NCI-H1436 (cell line): ENCODE results near the gene DCDC2C.

Source experiments
- DNase-seq: peaks from one replicate; lab custom pipeline; 2025; lab: John Stamatoyannopoulos, UW

Gene DCDC2C

DNA sequence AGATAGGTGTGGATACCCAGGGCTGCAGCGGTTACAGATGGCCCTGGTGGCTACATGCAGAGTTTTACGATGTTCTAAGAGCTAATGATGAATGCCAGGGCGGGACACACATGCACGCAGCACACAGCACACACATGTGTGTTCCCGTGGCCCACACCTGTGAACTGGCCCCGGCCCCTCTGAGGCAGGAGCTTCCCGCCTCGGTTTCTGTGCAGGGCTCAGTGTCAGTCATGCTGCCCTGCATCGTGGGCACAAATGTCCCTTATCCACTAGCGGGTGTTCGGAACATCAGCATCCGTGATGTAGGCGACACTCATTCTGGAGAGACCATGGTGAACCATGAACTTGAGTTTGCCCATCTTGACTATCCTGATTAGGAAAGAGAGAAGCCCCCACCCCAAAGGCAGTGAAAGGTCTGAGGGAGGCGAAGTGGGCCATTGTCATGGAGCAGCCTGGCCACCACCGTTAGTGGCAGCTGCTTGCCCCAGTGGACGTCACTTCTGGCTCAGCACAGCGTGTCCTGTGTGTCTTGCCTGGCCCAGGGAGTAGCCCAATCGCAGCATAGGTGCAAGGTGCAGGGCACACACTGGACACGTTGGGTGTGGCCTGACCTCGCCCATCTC, 43.8 kb downstream of the DCDC2C start:
- DNase-seq, result no peak

DNA sequence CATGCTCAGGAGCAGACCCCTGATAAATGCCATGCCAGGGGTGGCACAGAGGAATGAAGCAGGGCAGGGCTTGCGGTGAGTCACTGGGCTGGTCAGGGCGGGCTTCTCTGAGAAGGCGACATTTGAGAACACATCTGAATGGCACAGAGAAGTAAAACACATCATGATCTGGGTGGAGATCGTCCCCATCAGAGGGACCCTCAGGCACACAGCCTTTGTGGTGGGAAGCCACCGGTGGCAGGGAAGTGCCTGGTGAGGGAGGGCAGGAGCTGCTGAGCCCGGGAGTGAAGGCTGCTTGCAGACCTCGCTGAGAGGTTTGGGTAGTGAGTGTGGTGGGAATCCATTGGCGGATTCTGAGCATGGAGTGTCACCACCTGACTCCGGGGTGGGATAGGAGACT, 44.5 kb downstream of the DCDC2C start:
- DNase-seq, result no peak

DNA sequence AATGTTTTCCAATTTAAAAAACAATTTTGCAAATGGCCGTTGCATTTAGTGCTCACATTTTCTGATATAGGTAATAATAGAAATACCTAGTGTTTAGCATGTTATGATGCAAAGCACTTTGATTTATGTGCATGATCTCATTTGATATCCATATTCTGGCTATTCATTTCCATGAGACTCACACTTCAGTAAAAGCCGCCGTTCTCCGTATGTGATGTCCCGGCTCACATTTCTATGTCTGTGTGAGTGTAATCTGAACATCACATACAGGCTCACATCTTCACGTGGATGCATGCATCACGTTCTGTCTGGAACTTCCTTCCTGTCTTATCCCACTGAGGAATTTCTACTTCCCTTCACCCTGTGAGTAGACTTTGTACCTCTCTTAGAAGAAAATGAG, 45.8 kb downstream of the DCDC2C start:
- DNase-seq, result no peak

DNA sequence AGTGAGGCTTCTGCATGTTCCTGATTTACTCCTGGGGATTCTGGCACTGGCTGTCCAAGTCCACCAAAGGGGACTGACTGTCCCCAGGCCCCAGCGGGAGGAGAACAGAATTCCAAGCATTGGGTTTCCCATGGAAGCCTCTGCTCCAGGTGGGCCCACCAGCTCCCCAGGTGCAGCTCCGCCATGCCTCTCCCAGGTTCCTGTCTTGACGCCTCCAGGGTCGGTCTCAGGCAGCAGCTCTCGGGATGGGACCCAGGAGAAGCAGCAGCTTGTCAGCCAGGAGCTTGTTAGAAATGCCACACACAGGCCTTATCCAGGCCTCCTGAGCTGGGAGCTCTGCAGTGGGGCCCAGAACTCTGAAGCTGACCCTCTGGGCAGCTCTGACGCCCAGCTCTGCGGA, 47.9 kb downstream of the DCDC2C start:
- DNase-seq, result no peak

DNA sequence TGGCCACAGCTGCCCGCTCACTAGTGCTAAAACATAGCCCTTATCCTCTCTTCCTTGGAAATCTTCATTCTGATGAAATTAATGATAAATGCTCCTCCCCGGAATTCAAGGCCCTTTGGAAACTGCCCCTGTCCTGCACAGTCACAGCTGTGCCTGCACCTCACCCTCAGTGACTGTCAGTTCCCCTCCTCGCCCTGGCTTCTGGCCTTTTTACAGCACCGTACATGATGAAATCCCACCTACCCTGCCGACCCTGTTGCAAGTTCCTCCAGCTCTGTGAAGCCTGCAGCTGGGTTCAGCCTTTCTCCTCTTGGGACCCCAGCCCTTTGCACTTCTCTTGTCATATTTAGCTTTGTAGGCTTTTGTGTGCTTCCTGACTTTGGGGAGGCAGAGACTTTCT, 48.4 kb downstream of the DCDC2C start:
- no peak for DNase-seq

DNA sequence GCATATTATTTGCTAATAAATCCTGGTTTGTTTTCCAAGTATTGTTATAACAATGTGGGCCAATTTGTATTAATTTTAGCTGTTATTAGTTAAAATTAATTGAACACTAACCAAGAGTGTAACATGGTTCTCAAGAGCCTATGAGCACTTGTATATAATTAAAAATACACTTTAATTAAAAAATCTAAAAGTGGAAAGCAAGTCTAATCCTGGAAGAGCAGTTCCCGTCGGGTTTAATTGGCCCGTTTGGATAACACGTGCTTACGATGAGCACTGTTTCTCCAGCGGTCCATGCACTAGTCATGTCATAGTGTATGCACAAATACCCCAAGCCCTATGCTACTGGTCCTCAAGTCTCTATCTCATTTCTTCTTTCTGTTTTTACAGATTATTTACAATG, 49.0 kb downstream of the DCDC2C start:
- no peak for DNase-seq

DNA sequence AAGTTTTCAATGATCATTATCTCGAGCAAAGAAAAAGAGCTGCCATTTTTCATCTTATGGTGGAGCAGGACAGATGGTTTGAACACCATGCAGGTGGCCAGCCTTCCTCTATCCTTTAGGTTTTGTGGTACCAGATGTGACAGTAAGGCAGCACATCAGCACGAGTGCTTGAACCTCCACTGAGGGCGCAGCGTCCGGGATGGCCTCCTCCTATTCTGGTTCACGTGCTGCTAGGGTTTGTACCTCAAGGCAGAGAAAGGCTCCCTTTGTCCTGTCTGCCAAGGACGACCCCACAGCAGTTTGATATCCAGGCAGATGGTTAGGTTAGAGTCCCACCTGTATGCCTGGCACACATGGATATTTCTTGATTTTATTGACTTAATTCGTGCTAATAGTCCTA, 50.2 kb downstream of the DCDC2C start:
- no peak for DNase-seq

DNA sequence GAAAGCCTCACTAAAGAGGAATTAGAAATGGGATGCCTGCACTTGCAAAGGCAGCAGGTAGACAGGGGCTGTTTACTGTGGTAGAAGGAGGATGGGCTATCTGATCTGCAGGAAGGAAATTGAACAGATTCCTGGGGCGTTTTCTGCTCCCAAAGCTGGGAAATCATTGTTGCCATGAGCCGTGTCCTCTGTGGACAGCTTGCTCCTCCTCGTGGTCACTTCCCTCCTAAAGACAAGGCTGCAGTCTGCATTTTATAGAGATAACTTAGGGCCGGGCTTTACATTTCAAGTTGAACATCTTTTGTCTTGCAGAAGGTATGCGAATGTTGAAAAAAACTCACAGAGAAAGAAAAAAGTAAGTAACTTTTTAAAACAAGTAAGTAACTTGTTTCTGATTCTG, 50.9 kb downstream of the DCDC2C start:
- DNase-seq, result no peak

DNA sequence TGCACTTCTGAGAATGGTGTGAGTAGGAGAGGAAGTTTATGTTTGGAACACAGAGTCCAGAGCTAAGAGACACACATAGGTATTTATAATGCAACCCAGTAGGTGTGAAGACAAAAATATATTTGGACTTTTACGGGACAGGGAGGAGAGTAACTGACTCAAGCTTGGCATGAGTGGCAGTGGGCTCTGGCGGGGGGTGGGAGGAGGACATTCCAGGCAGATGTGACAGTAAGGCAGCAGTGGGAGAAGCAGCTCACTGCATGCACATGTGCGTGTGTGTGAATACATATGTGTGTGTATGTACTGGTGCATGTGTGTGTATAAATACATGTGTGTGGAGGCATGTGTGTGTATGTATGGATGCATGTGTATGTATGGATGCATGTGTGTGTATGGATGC, 51.4 kb downstream of the DCDC2C start:
- no peak for DNase-seq

DNA sequence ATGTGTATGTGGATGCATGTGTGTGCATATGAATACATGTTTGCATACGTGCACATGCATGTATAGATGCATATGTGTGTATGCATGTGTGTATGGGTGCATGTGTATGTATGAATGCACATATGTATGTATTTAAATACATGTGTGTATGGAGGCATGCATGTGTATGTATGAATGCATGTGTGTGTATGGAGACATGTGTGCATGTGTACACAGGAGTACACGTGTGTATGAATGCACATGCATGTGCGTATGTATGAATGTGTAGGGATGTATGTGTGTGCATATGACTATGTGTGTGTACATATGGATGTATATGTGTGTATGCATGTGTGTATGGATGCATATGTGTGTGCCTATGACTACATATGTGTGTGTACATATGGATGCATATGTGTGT, 51.9 kb downstream of the DCDC2C start:
- no peak for DNase-seq

DNA sequence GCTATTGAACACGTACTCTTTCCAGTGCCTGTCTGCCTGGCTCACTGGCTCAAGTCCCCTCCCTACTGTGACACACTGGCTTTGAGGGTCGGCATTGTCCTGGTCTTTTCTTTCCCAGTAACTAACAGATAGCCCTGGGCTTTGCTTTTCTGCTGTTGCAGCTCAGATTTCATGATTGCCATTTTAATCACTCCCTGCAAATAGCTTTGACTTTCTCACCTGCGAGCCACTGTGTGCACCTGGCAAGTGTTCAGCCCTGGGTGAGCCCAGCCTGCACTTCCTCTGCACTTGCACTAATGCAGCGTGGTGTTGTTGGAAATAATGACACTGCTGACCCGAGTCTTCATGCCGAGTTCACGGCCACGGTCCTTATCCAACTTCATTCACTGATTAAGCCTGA, 52.9 kb downstream of the DCDC2C start:
- DNase-seq, result peak; percentile 61

DNA sequence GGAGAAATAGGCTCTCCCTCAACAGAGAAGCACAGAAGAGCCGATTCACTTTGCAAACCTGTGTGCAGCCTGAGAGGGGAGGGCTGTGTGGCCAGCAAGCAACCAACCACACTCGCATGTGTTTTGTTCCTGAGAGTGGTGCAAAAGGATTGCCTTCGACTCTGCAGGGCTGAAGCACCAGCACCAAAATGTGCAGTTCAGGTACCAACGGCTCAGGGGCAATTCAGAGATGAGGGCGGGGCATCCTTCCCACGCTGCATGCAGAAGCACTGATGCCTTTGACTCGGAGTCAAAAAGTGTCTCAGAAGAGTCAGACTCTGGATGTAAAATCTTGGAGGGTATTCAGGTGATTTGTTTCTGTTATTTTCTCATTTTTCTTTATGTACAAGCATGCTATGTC, 55.5 kb downstream of the DCDC2C start:
- DNase-seq, result no peak

DNA sequence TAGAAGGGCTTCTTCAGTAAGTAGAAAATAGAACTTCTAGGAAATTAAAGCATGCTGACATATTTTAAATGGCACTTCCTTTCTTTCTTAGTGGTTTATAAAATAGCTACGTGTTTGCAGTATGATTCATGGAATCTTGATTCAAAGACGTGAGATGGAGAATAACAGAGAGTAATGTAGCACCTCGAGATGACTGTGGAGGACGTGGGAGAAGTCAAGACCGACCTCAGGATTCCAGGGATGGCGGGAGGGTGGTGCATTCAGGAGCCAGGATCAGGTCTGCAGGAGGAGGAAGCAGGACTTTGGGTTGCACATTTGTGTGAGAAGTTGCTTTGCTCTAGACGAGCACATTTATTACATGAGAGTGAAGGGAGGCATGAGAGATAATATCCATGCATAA, 56.0 kb downstream of the DCDC2C start:
- DNase-seq, result no peak

DNA sequence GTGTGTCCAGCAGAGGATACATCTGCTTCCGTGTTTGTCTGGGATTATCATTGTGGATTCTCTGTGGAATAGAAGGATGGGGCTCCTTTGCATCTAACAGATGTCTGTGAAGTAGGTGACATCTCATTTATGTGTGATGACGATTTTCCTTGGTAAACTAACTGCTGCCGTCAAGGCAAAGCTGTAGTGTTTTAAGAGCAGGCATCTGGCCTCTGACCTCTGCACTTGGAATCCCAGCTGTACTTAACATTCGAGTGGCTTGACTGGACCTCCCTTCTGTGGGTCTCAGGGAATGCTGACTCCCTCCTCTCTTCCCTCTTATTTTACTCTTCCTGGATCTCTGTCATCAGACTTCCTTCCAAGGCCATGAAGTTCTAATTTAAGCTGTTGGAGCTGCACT, 56.4 kb downstream of the DCDC2C start:
- DNase-seq, result no peak

DNA sequence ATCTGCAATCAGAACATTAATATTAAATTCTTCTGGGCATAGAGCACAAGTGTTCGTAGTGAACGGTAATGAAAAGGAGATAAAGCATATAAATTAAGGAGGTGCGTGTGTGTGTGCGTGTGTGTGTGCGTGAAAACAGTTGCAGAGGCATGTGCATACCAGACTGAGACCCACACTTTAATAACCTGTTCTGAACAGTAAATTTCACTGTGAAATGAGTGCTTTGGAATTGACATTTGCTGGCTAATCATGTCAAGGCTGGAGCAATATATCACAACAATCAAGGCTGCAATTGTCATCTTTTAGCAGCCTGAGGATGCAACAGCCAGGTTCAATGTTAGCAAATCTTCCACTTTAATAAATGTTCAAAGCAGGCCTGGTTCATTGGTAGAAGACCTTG, 57.9 kb downstream of the DCDC2C start:
- no peak for DNase-seq

DNA sequence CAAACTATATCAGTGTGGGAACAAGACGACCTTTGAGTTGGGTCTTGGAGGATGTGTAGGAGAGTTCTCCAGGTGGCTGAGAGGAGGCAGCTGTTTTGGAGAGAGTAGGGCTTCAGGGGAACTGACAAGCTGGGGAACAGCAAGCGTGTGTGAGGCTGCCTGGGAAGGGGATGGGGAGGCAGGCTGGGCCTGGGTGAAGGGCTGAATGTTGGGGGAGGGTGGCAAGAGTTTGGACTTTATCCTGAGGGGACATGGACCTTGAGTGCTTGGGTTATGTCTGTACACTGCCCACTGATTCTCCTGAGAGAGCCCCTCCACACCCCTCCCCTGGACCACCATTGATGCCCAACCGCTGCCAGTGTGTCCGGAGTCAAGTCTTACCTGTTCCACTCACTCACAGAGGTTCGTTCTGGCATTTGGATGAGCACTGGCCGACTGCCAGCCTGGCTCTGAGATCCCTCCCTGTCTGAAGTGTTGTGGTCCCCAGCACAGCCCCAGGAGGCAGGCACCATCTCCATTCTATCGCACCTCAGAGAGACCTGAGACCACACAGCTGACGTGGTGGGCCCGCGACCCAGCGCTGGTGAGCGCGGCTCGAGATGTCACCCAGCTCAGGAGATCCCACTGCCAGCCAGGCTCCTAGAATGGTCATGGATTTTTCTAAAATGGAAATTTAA, 59.5 kb downstream of the DCDC2C start:
- no peak for DNase-seq

DNA sequence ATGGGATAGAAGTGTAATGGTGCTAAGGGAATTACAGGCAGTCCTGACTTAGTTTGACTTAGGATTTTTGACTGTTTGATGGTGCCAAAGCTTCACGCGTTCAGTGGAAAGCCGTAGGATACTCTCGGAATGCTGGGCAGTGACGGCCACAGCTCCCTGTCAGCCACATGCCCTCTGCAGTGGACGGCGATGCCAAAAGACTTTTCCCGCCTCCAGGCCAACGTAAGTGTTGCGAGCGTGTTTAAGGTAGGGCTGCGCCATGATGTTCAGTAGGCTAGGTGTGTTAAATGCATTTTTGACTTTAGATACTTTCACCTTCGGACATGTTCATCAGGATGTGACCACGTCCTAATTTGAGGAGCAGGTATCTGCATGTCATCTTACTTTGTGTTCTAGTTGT, 63.4 kb downstream of the DCDC2C start:
- DNase-seq, result no peak

DNA sequence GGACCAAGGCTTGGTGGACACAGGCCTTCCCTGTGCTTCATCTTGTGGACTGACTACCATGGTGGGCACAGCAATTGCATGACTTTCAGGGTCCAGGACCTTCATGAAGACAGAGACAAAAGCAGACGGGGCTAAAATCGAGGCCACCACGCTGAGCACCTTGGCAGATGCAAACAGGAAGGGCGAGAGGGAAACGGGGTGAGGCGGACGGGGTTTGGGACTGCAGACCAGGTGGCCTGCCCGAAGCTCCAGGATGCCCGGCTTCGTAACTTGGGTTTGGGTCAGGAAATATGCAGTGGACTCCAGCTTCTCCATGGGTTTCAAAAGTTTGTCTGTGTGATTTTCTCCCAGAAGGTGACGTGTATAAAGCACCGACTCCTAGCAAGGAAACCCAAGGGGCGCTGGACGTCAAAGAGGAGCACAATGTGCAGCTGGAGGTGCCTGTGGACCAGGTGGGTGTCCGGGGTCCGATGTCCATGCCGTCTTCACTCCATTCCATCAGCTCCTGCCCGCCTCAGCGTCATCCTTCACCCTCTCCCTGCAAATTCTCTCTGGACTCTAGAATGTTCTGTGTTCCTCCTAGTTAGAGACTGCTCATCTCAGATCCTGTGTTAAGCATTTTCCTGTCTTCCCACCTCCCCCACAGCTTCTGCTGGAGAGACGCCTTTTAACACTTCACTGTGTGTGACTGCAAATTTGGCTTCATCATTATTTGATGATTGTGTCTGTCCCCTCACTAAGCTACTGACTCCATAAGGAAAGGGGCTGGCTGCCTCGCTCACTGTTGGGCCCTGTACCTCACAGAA, 65.8 kb downstream of the DCDC2C start:
- DNase-seq, result no peak

DNA sequence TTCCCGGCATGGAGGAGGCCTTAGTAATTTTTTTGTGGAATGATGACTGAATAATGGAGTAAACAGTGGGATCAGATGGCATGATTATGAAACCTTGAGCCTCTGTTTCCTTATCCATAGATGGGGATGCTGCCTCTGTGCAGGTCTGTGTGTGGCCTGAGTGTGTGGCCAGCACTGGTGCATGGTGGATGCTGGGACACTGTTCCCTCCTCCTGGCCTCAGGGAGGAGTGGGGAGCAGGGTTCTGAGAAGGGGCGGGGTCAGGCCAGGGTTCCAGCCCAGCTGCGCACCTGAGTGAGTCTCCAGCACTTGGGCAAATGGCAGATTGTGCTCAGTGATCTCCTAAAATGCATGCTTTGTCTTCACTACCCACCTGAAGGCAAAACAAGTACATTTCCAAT, 66.4 kb downstream of the DCDC2C start:
- no peak for DNase-seq

DNA sequence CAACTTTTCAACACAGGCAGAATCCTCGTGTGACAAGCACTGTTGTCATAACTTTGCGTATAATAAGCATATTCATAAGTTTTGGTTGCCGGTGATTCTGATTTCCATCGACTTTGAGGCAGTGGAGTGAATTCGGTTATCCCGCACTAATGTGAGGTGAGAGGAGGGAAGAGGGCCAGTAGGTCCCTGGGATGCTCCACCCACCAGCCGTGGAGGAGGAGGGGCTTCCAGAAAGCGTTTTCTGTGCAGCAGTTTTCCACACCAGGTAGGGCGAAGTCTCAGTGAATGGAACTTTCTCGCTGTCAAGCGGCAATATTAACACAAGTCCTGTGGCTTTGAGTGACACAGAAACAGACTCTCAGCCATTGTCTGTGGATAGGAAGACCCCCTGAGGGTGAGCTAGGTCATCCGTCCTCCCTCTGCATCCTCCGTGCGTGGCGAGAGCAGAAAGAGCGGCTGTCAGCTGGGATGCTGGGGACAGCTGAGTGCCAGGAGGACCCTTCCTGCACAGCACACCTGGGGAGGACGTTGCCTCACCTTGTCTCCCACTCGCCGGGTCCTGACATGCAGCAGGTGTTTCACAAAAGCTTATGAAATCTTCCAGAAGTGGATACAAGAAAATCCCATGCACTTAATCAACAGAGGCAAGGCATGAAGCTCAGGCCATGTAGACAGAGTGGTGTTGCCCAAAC, 67.5 kb downstream of the DCDC2C start:
- no peak for DNase-seq

DNA sequence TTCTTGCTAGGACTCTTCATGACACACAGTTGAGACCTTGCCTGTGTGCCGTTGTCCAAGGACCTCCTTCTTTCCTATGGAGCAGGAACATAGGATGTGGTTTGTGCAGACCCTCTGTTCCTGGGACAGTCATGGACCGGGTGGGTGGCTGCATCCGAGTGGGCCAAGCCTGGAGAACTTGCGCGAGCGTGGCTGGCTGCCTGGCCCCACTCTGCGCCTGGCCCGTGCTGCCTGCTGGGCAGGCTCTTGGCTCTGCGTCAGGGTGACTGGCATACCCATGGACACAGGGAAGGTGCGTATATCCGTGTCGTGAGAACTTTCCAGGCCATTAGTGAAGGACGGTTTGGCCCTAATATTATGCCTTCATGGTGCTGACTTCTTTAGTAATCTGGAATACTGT, 68.2 kb downstream of the DCDC2C start:
- no peak for DNase-seq

DNA sequence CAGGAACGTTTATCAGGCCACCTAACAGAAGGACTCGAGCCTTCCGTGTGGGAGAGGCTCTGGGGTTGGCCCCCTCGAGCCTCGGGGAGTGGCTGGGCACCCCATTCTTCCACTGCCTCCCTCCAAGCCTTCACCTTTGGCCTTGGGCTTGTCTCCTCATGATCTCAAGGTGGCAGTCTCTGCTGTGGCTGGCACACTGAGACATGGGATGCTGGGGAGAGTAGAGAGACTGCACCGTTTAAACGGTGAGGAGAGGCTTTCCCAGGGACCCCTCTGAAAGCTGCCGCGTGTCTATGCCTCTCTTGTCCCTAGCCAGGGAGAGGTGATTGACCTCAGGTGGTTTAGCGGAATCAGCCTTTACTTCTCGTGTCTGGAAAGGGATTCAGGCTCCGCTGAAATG, 71.0 kb downstream of the DCDC2C start:
- no peak for DNase-seq

DNA sequence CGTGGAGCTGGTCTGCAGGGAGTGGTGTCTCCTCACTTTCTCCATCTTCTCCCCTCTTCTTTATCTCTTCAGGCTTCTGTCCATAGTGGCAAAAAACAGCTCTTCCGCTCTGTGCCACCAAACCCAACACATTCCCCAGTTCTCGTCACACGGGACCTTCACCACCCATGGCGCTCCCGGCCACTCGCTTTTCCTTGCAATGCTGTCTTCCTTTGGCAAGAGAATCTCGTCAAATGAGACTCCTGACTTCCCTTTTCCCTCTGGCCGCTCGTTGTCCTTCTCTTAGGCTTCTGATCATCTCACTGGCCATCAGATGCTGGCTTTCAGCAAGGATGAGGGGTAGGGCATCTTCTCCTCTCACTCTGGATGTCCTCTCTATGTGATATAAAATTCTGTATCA, 72.9 kb downstream of the DCDC2C start:
- no peak for DNase-seq
